Stimulated activated naive CD8-positive, alpha-beta T cell treated with anti-CD3 and anti-CD28 coated beads, Interleukin-15, amount 100 ng/mL, for 72 hours (primary cell): ENCODE results near the gene TACC2.
"Not testable (repeated sequence)": the region's sequence is repeated elsewhere in the genome, so short reads cannot be mapped to it uniquely, and the experiment has no call there.

Experiments
- ATAC-seq: fragments of 150-1000 bp; cut with Tn5 transposase; 2 replicates; pipeline ENCODE4 v1.10.0; 2021; ENCODE audit warnings: mild to moderate bottlenecking, moderate library complexity
- DNase-seq, 2 donors: peaks; one replicate each; pipeline ENCODE4 v3.0.0; 2021 to 2022
- H3K27ac Mint-ChIP-seq, 2 donors: one replicate each; pipeline ENCODE4 v1.8.0; 2022; ENCODE audit warnings: mild to moderate bottlenecking in 2 of 2, mixed read lengths in 2 of 2, moderate library complexity in 2 of 2
- H3K27me3 Mint-ChIP-seq: one replicate; pipeline ENCODE4 v1.8.0; 2022; ENCODE audit warnings: mixed read lengths
- H3K4me1 Mint-ChIP-seq: one replicate; pipeline ENCODE4 v1.8.0; 2022; ENCODE audit warnings: mild to moderate bottlenecking, mixed read lengths
- H3K4me3 Mint-ChIP-seq, 2 donors: one replicate each; pipeline ENCODE4 v1.8.0; 2022; ENCODE audit warnings: mild to moderate bottlenecking in 2 of 2, mixed read lengths in 2 of 2, moderate library complexity in 1 of 2
- H3K9me3 Mint-ChIP-seq, 2 donors: one replicate each; pipeline ENCODE4 v1.8.0; 2022; ENCODE audit warnings: mixed read lengths in 2 of 2

TACC2 gene

GRCh38 chr10:122010405-122011050 lies 21.6 kb downstream of the TACC2 start:
- Mint-ChIP-seq H3K4me1 (no peaks in the 10 kb centered on the region), H3K9me3 (no peaks in the 10 kb centered on the region), H3K4me3 (no peak overlapping the region), H3K27me3 (peaks cover 28% of the 10 kb centered on the region), H3K27ac (no peak overlapping the region)
- ATAC-seq = no peak
- no peak for DNase-seq

GRCh38 chr10:122012731-122013130 lies 23.8 kb downstream of the TACC2 start:
- DNase-seq = no peak

DNA sequence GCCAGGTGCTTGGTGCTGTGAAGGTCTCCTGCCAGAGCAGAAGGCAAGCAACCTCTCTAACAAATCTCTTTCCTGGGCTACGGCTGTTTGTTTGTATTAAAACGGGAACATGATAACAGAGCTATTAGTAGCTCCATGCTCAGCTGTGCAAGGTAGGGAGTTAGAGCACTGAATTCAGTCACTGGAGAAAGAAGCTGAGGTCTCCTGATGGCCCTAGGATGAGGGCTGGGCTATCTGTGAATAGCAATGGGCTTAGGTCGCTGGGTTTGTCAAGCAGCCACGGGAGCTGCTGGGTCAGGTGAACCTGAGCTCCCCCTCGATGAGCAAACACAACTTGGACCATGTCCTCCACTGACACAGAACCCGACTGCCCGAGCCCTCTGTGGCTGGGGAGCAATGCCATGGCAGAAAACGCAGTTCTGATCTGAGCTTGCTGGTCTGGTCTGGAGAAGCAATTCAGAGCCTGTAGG lies 24.4 kb downstream of the TACC2 start:
- Mint-ChIP-seq H3K4me3 (no peak overlapping the region), H3K9me3 (no peaks in the 10 kb centered on the region), H3K27me3 (peaks cover 48% of the 10 kb centered on the region), H3K27ac (no peak overlapping the region), H3K4me1 (no peaks in the 10 kb centered on the region)
- no peak for ATAC-seq
- DNase-seq = no peak

More at GRCh38 chr10:122012731-122013130, 23.8 kb downstream of the TACC2 start:
- Mint-ChIP-seq H3K27ac (peak overlapping the region in 1 of 2 donors; percentile 27), H3K4me1 (no peaks in the 10 kb centered on the region), H3K9me3 (no peaks in the 10 kb centered on the region), H3K27me3 (peaks cover 42% of the 10 kb centered on the region), H3K4me3 (no peak overlapping the region)
- no peak for ATAC-seq

DNA sequence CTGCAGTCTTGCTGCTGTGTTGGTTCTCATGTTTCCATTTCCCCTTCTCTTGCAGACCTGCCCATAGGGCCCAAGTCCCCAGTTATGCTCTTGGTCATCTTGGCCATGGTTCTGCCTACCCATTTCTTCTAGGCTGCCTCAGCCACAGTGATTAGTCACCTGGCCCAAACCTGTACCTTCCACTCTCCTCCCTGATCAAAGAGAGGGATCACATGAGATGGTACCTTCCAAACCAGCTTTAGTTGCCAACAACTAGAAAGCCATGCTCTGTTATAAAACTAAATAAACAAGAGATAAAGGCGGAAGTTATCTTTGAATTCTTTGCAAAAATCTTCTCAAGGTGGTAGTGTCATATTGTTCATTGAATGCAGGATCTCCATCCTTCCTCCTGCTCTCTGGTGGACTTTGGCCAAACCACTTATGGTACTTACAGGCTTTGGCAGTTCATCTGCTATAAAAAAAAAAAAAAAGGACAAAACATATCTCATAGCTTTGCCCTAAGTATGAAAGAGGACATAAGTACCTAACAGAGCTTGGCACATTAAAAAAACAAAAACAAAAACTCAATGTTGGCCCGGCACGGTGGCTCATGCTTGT lies 25.8 kb downstream of the TACC2 start:
- Mint-ChIP-seq H3K9me3 (no peaks in the 10 kb centered on the region), H3K4me1 (no peaks in the 10 kb centered on the region), H3K27me3 (peaks cover 62% of the 10 kb centered on the region), H3K27ac (no peak overlapping the region), H3K4me3 (no peak overlapping the region)
- DNase-seq (no peak), ATAC-seq (no peak)

- H3K27me3 Mint-ChIP-seq = peaks cover 47% of the 10 kb centered on the region
- not testable (repeated sequence) for H3K9me3 Mint-ChIP-seq, DNase-seq, H3K4me3 Mint-ChIP-seq, ATAC-seq, H3K4me1 Mint-ChIP-seq, H3K27ac Mint-ChIP-seq
Measured at GRCh38 chr10:122017926-122018325, 29.0 kb downstream of the TACC2 start.

DNA sequence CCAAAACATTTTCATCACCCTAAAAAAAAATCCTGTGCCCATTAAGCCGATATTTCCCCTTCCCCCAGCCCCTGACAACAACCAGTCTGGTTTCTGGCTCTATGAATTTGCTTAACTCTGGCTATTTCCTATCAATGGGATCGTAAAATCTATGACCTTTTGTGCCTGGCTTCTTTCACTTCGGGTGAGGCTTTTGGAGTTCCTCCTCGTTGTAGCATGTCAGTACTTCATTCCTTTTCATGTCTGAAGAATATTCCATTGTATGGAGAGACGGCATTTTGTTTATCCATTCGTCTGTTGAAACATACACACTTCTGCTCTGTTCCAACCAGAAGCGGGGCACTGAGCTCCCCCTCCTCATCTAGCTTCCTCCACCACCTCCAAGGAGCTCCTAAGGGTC lies 29.5 kb downstream of the TACC2 start:
- peaks cover 42% of the 10 kb centered on the region for H3K27me3 Mint-ChIP-seq
- H3K9me3 Mint-ChIP-seq = no peaks in the 10 kb centered on the region
- ATAC-seq (no peak), DNase-seq (no peak)
- H3K4me3 Mint-ChIP-seq = no peak overlapping the region
- no peaks in the 10 kb centered on the region for H3K4me1 Mint-ChIP-seq
- no peak overlapping the region for H3K27ac Mint-ChIP-seq

DNA sequence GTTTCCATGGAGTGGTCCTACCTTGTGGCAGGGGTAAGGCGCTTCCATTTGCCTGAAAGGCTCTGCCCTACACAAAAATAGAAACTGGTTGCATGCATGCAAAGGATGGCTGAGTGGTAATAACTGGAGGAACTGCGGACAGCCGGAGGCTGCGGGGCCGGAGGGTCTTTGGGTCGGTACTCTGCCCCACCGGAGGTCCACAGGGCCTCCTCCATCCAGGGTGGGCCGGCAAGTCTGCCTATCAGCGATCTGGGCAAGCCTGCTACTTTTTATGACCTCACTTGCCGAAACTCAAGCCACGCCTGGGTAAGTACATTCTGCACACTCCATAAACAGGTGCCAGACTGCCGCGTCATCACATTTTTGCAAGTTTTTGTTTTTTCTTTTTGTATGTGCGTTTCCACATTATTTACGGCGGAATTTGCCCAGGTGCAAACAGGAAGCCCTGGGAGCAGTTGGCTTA lies 30.0 kb downstream of the TACC2 start:
- Mint-ChIP-seq H3K9me3 (no peaks in the 10 kb centered on the region), H3K4me1 (no peaks in the 10 kb centered on the region), H3K4me3 (no peak overlapping the region), H3K27me3 (peaks cover 42% of the 10 kb centered on the region), H3K27ac (no peak overlapping the region)
- no peak for ATAC-seq
- no peak for DNase-seq

DNA sequence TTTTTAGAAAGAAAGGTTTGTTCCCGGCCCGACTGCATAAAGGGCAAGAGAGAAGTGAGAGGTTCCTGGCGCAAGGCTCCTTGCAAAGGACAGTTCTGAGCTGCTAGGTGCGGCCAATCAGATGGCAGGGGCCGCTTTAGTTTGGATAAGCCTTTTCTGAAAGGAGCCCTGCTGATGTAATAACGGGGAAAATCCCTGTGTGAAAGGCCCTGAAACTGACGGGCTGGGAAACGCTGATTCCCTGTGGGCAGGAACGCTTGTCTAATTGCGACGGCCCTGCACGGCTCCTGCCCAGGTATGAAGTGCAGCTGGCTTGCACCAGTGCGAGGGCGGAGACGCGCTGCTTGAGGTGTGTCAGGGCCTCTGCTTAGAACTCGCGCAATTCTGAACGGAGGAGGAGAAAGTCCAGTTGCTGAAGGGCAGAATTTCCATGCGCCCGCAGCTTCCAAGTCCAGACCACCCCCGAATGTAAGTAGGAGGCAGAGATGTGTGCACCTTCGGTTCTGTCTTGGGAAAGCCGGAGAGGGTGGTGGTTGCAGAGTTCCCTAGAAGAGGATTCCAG lies 30.5 kb downstream of the TACC2 start:
- peaks cover 39% of the 10 kb centered on the region for H3K27me3 Mint-ChIP-seq
- H3K27ac Mint-ChIP-seq = no peak overlapping the region
- no peak overlapping the region for H3K4me3 Mint-ChIP-seq
- no peak for DNase-seq
- no peaks in the 10 kb centered on the region for H3K9me3 Mint-ChIP-seq
- no peaks in the 10 kb centered on the region for H3K4me1 Mint-ChIP-seq
- ATAC-seq = no peak

GRCh38 chr10:122020226-122020625 lies 31.3 kb downstream of the TACC2 start:
- no peak for ATAC-seq
- peaks cover 35% of the 10 kb centered on the region for H3K27me3 Mint-ChIP-seq
- no peaks in the 10 kb centered on the region for H3K4me1 Mint-ChIP-seq
- no peaks in the 10 kb centered on the region for H3K9me3 Mint-ChIP-seq
- H3K27ac Mint-ChIP-seq = no peak overlapping the region
- DNase-seq = no peak
- no peak overlapping the region for H3K4me3 Mint-ChIP-seq

DNA sequence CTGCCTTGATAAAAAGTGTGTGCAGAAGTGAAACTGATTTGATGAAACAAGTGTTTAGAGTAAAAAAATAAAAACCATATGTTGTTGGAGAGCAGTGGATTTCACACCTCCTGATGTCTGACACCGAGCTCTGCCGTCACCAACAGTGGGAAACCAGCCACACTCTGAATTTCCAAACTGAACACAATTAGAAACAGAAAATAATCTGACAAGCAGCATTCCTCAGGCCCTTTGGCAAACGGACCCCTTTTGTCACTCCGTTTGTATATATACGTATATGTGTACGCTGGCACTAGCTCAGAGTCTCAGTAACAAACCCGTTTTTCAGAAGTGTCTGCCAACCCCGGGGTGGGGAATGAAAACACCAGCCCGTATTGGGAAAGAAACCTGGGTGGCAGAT lies 32.4 kb downstream of the TACC2 start:
- Mint-ChIP-seq H3K27ac (no peak overlapping the region), H3K27me3 (peaks cover 35% of the 10 kb centered on the region), H3K4me3 (no peak overlapping the region), H3K9me3 (no peaks in the 10 kb centered on the region), H3K4me1 (no peaks in the 10 kb centered on the region)
- ATAC-seq (no peak), DNase-seq (no peak)

DNA sequence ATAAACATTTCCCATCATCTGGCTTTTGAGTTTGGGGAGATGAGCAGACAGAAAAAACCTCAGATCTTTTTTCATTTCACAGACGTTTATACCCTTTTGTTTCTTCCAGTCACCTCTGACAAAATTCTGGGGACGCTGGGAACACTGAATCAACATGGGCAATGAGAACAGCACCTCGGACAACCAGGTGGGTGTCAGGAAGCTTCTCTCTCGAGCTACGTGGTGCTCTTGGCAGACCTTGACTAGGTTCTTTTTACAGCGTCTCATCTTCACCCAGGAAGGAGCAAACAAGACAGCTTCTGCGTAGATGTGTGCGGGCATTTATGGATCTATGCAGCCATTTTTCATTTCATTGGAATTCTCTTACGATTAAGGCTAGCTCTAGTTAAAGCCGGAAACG lies 32.9 kb downstream of the TACC2 start:
- no peak overlapping the region for H3K4me3 Mint-ChIP-seq
- ATAC-seq = no peak
- no peak overlapping the region for H3K27ac Mint-ChIP-seq
- no peak for DNase-seq
- no peaks in the 10 kb centered on the region for H3K4me1 Mint-ChIP-seq
- peaks cover 30% of the 10 kb centered on the region for H3K27me3 Mint-ChIP-seq
- H3K9me3 Mint-ChIP-seq = no peaks in the 10 kb centered on the region

DNA sequence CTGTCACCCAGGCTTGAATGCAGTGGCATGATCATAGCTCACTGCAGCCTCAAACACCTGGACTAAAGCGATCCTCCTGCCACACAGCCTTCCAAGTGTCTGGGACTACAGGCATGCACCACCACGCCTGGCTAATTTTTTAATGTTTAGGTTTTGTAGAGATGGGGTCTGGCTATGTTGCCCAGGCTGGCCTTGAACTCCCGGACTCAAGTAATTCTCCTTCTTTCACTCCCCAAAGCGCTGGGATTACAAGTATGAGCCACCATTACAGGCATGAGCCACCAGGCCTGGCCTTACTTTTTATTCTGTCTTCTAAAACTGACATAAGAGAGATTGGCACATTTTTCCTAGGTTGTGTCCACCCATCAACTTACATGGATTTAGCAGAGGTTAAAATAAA lies 33.3 kb downstream of the TACC2 start:
- H3K9me3 Mint-ChIP-seq = no peaks in the 10 kb centered on the region
- no peak for ATAC-seq
- DNase-seq = no peak
- H3K27ac Mint-ChIP-seq = no peak overlapping the region
- no peaks in the 10 kb centered on the region for H3K4me1 Mint-ChIP-seq
- no peak overlapping the region for H3K4me3 Mint-ChIP-seq
- peaks cover 26% of the 10 kb centered on the region for H3K27me3 Mint-ChIP-seq

DNA sequence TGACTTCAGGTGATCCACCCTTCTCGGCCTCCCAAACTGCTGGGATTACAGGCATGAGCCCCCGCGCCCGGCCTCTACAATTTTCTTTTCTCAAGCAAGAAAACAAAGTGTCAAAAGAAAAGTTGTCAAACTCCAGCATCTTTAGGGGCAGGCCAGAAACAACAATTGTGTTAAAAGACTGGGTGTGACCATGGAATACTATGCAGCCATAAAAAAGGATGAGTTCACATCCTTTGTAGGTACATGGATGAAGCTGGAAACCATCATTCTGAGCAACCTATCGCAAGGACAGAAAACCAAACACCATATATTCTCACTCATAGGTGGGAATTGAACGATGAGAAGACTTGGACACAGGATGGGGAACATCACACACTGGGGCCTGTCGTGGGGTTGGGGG lies 34.3 kb downstream of the TACC2 start:
- H3K4me1 Mint-ChIP-seq, ATAC-seq, H3K4me3 Mint-ChIP-seq, H3K27ac Mint-ChIP-seq, H3K9me3 Mint-ChIP-seq, DNase-seq: not testable (repeated sequence)
- H3K27me3 Mint-ChIP-seq = peaks cover 16% of the 10 kb centered on the region

DNA sequence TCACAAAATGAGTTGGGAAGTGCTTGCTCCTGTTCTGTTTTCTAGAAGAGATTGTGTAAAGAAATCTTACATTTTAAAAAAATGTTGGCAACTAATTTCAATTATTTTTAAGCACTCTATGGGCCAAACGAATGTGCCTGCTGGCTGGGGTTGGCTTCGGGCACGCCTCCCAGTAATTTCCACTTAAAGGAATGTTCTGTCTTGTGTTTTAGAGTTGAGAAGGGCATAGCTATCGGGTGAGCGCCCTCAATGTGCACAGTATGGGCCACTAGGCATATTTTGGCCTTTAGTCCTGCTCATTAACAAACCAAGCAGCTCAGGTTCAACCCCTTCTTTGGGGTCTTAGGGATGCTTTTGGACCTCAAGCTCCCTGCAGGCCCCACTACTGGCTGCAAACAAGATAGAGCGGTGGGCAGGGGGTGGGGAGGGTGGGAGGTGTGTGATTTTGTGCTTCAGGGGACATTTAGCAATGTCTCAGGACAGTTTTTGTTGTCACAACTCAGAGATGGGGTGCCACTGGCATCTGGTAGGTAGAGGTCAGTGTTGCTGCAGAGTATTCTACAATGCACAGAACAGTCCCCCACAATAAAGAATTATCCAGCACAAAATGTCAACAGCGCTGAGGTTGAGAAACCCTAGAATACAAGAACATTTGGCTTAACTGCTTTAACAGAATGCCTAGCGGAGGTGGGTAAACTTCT lies 40.7 kb downstream of the TACC2 start:
- Mint-ChIP-seq H3K4me3 (no peak overlapping the region), H3K9me3 (no peaks in the 10 kb centered on the region), H3K27ac (no peak overlapping the region), H3K4me1 (no peaks in the 10 kb centered on the region), H3K27me3 (peaks cover 22% of the 10 kb centered on the region)
- ATAC-seq (no peak), DNase-seq (no peak)

DNA sequence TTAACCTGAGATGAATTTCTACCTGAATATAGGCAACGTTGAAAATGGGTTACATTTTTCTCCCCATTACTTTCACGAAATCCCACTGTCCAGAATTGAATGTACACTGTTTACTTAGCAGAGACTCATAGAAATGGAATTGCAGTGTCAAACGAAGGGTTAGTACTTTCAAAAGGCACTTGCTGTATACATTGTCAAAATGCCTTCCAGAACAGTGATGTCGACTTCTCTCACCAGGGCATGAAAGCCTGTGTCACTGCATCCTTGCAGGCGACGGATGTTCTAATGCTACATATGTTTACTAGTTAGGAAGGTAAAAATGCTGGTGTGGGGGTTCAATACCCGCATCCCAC lies 41.2 kb downstream of the TACC2 start:
- Mint-ChIP-seq H3K27me3 (peaks cover 22% of the 10 kb centered on the region), H3K9me3 (no peaks in the 10 kb centered on the region), H3K27ac (no peak overlapping the region), H3K4me1 (no peaks in the 10 kb centered on the region), H3K4me3 (no peak overlapping the region)
- DNase-seq (no peak), ATAC-seq (no peak)
